ENCODE data around the gene LDLRAP1.
A peak's percentile ranks its signal among the peaks of the same experiment; 100 is the strongest.

DNA sequence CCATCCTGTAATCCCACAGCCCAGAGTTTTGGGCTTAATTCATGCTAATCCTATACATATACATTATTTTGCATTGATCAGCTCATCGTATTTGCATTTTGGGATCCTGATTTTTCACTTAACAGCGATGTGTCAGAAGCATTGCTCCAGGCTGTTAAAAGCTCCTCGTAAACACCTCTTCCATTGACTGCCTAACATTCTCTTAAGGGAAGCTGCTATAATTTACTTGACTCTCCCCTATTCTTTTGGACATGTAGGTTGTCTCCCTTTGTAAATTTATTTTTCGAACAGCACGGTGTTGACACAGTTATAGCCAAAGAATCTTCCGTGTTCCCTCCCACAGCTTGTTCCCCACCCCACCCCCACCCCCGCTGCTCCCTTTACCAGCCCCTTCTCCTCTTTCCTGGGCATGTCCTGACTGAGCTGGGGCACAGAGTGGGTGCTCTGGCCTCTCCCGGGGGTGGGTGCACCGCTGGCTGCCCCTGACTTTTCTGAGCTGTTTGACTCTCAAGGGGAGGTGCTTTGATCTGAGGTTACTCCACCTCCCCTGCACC lies 22.8 kb downstream of the LDLRAP1 start:
- no peak for TF ChIP-seq POLR2A (IDR thresholded peaks at IDR 0.05)
- TF ChIP-seq, protein P1, sequence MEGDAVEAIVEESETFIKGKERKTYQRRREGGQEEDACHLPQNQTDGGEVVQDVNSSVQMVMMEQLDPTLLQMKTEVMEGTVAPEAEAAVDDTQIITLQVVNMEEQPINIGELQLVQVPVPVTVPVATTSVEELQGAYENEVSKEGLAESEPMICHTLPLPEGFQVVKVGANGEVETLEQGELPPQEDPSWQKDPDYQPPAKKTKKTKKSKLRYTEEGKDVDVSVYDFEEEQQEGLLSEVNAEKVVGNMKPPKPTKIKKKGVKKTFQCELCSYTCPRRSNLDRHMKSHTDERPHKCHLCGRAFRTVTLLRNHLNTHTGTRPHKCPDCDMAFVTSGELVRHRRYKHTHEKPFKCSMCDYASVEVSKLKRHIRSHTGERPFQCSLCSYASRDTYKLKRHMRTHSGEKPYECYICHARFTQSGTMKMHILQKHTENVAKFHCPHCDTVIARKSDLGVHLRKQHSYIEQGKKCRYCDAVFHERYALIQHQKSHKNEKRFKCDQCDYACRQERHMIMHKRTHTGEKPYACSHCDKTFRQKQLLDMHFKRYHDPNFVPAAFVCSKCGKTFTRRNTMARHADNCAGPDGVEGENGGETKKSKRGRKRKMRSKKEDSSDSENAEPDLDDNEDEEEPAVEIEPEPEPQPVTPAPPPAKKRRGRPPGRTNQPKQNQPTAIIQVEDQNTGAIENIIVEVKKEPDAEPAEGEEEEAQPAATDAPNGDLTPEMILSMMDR (IDR thresholded peaks at IDR 0.05): peak in 1 of 4 experiments; percentile 20
